Muscle layer of colon (tissue), 2 donors: Measurements from ENCODE around the gene HS2ST1.

Experiments
- H3K27ac ChIP-seq: one replicate; pipeline ENCODE4 v1.7.0; 2013; ENCODE audit warnings: low read depth, mild to moderate bottlenecking, low read length, moderate library complexity
- H3K27me3 ChIP-seq, 2 donors: one replicate each; pipeline ENCODE4 v1.7.0; 2013; ENCODE audit warnings: low read length in 2 of 2, mild to moderate bottlenecking in 2 of 2; ENCODE audit not compliant: insufficient read depth in 2 of 2, control insufficient read depth in 1 of 2
- H3K36me3 ChIP-seq: one replicate; pipeline ENCODE4 v1.7.0; 2013; ENCODE audit warnings: mild to moderate bottlenecking, low read length; ENCODE audit not compliant: insufficient read depth
- H3K4me1 ChIP-seq: one replicate; pipeline ENCODE4 v1.7.0; 2013; ENCODE audit warnings: mild to moderate bottlenecking, low read length; ENCODE audit not compliant: insufficient read depth
- H3K4me3 ChIP-seq, 2 donors: one replicate each; pipeline ENCODE4 v1.7.0; 2013; ENCODE audit warnings: low read length in 2 of 2, low read depth in 1 of 2, mild to moderate bottlenecking in 1 of 2, moderate library complexity in 1 of 2
- H3K9ac ChIP-seq: one replicate; pipeline ENCODE4 v1.7.0; 2013; ENCODE audit warnings: low read length
- H3K9me3 ChIP-seq: one replicate; pipeline ENCODE4 v1.7.0; 2013; ENCODE audit warnings: mild to moderate bottlenecking, low read length
- donor health status: abdominal sarcoma.
- donor health status: Adenocarcinoma of cecum.

HS2ST1 gene

DNA sequence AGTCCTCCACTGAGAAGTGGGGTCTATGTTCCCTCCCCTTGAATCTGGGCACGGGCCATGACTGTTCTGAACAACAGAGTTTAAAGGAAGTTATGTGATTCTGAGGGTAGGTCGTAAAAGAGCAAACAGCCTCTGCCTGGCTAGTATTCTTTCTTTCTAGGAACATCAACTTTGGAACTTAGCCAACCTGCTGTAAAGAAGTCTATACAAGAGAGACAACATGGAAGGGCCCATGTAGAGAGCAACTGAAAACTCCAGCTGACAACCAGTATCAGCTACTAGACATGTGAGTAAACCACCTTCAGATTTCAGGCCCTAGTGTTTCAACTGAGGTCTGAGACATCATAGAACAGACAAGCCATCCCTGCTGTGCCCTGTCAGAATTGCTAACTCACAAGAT is 8.0 kb upstream of the HS2ST1 start:
- no peak overlapping the region for H3K4me3 ChIP-seq
- peaks cover 4% of the 10 kb centered on the region for H3K4me1 ChIP-seq
- no peaks in the 10 kb centered on the region for H3K9me3 ChIP-seq
- no peak overlapping the region for H3K27ac ChIP-seq
- H3K27me3 ChIP-seq, result no peaks in the 10 kb centered on the region
- H3K9ac ChIP-seq, result no peak overlapping the region
- H3K36me3 ChIP-seq, result peaks cover 8% of the 10 kb centered on the region

GRCh38 chr1:86912281-86912900 is 2.0 kb upstream of the HS2ST1 start:
- peak overlapping the region; percentile 93 for H3K9ac ChIP-seq
- peaks cover 23% of the 10 kb centered on the region for H3K4me1 ChIP-seq
- H3K36me3 ChIP-seq, result no peaks in the 10 kb centered on the region
- peak overlapping the region; percentile 70 to 100 for H3K4me3 ChIP-seq
- no peak overlapping the region for H3K27ac ChIP-seq
- H3K27me3 ChIP-seq, result no peaks in the 10 kb centered on the region
- no peaks in the 10 kb centered on the region for H3K9me3 ChIP-seq

DNA sequence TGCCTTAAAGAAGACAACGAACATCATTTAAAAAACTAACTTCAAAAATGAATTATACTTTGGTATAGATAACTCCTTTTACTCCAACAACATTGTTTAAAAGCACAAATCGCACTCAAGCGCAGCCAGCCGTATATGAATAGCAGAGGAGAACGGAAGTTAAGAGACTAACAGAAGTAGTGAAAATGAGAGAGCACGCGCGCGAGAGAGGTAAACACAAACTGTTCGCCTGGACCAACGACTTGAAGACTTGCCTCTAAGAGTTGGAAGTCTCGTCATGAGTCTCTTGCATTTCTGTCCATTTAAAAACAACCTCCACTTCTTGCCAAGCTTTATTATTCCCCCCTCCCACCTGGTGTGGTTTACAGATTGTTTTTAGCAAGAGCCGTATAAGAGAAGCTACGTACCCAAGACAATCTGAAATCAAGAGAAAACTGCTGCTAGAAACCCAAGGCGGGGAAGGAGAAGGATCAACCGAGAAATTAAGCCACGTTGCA is 988 bp upstream of the HS2ST1 start:
- H3K9ac ChIP-seq, result peak overlapping the region; percentile 93
- peaks cover 23% of the 10 kb centered on the region for H3K4me1 ChIP-seq
- H3K4me3 ChIP-seq, result peak overlapping the region; percentile 70 to 100
- no peaks in the 10 kb centered on the region for H3K9me3 ChIP-seq
- peak overlapping the region; percentile 98 for H3K27ac ChIP-seq
- no peaks in the 10 kb centered on the region for H3K27me3 ChIP-seq
- no peaks in the 10 kb centered on the region for H3K36me3 ChIP-seq

DNA sequence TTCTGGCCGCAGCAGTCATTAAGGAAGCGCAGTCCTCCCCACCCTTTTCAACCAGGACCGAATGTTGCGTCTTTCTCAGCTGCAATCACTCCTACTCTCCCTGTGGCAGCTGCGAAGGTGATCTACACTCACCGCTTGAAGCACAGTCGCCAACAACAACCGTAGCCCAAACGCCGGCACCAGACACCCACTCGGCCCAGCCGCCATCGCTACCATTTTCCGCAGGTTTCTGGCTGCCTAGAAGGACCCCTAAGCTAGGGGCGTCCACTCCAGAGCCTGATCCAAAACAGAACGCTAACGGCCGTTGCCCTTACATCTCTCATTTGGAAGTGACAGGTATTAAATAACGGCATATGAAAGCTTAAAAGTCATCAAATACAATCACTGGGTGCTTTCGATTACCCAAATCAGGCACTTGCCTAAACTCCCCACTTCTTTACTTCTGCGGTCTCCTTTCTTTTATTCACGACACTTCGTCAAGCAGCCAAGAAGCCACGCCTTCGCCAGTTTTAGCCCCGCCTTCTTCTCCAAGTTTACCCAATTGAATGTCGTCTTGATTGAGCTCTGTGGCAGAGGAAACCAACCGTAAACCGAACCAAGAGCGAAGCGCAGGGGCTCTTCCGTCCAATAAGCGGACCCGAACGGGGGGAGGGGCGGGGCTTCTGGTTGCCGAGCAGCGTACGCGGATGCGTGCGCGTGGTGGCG is 387 bp upstream of the HS2ST1 start, which contains the start of gene SELENOF:
TSS of gene SELENOF (minus strand) at position 231 of the 705 bp plus-strand sequence. CDS start at position 216, 15 bp downstream.
- H3K9me3 ChIP-seq, result no peaks in the 10 kb centered on the region
- no peaks in the 10 kb centered on the region for H3K27me3 ChIP-seq
- H3K9ac ChIP-seq, result peak within 1 kb of the TSS; percentile 93
- peaks cover 23% of the 10 kb centered on the region for H3K4me1 ChIP-seq
- peak within 1 kb of the TSS; percentile 98 for H3K27ac ChIP-seq
- H3K36me3 ChIP-seq, result no peaks in the 10 kb centered on the region
- peak within 1 kb of the TSS; percentile 75 to 100 for H3K4me3 ChIP-seq

- peaks cover 23% of the 10 kb centered on the region for H3K4me1 ChIP-seq
- H3K9ac ChIP-seq, result peak overlapping the region; percentile 85
- H3K9me3 ChIP-seq, result no peaks in the 10 kb centered on the region
- peak overlapping the region; percentile 71 for H3K27ac ChIP-seq
- H3K4me3 ChIP-seq, result peak overlapping the region; percentile 75 to 99
- no peaks in the 10 kb centered on the region for H3K36me3 ChIP-seq
- H3K27me3 ChIP-seq, result no peaks in the 10 kb centered on the region
Measured at GRCh38 chr1:86914998-86915736, 732 bp downstream of the HS2ST1 start.

GRCh38 chr1:86915737-86916235 is 1.4 kb downstream of the HS2ST1 start:
- H3K9me3 ChIP-seq, result no peaks in the 10 kb centered on the region
- H3K4me1 ChIP-seq, result peaks cover 23% of the 10 kb centered on the region
- H3K9ac ChIP-seq, result peak overlapping the region; percentile 85
- peak overlapping the region; percentile 75 to 99 for H3K4me3 ChIP-seq
- no peaks in the 10 kb centered on the region for H3K27me3 ChIP-seq
- H3K27ac ChIP-seq, result peak overlapping the region; percentile 71
- H3K36me3 ChIP-seq, result no peaks in the 10 kb centered on the region

DNA sequence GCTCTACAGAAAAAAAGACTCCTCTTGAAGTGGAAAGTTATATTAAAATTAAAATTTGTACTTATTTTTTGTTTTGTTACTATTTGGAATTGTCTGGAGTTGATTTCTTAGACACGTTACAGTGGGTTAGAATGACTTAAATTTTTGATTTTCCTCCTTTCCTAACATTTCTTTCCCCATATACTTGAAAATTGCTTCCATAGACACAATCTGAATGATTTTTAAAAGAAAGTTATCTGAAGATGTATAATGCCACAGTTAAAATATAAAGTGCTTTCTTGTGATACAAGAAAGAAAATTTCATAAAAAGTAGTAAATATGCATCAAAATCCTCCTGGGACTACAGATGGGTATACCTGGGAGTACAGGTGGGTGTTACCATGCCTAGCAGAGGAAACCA is 2.3 kb downstream of the HS2ST1 start:
- no peak overlapping the region for H3K27ac ChIP-seq
- H3K4me3 ChIP-seq, result no peak overlapping the region
- no peaks in the 10 kb centered on the region for H3K9me3 ChIP-seq
- H3K36me3 ChIP-seq, result no peaks in the 10 kb centered on the region
- no peaks in the 10 kb centered on the region for H3K27me3 ChIP-seq
- H3K9ac ChIP-seq, result no peak overlapping the region
- peaks cover 22% of the 10 kb centered on the region for H3K4me1 ChIP-seq

GRCh38 chr1:86922445-86922844 is 8.0 kb downstream of the HS2ST1 start:
- H3K9ac ChIP-seq, result no peak overlapping the region
- H3K9me3 ChIP-seq, result no peaks in the 10 kb centered on the region
- no peaks in the 10 kb centered on the region for H3K36me3 ChIP-seq
- H3K27me3 ChIP-seq, result no peaks in the 10 kb centered on the region
- H3K4me3 ChIP-seq, result no peak overlapping the region
- no peak overlapping the region for H3K27ac ChIP-seq
- no peaks in the 10 kb centered on the region for H3K4me1 ChIP-seq

DNA sequence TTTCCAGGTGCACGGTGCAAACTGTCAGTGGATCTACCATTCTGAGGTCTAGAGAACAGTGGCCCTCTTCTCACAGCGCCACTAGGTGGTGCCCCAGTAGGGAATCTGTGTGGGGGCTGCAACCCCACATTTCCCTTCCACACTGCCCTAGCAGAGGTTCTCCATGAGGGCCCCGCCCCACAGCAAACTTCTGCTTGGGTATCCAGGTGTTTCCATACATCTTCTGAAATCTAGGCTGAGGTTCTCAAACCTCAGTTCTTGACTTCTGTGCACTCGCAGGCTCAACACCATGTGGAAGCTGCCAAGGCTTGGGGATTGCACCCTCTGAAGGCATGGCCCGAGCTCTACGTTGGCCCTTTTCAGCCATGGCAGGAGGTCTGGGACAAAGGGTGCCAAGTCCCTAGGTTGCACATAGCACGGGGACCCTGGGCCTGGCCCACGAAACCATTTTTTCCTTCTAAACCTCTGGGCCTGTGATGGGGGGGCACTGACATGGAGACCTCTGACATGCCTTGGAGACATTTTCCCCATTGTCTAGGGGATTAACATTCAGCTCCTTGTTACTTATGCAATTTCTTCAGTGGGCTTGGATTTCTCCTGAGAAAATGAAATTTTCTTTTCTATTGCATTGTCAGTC is 10.0 kb downstream of the HS2ST1 start:
- Histone ChIP-seq H3K9me3 (no peaks in the 10 kb centered on the region), H3K4me3 (no peak overlapping the region), H3K9ac (no peak overlapping the region), H3K27ac (no peak overlapping the region), H3K27me3 (no peaks in the 10 kb centered on the region), H3K36me3 (no peaks in the 10 kb centered on the region), H3K4me1 (no peaks in the 10 kb centered on the region)

DNA sequence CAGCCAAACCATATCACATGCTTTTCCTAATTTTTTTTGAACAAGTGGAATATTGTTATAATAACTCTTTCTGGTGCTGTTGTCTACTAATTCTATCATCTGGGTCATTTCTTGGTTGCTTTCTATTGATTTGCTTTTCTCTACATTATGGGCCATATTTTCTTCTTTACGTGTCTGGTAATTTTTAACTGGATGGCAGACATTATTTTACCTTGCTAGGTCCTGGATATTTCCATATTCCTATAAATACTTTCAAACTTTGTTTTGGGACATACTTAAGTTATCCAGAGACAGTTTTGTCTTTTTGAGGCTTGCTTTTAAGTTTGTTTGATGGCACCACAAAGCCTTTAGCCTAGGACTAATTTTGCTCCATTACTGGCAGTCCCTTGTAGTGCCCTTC is 11.3 kb downstream of the HS2ST1 start:
- H3K36me3 ChIP-seq, result no peaks in the 10 kb centered on the region
- H3K9ac ChIP-seq, result no peak overlapping the region
- no peak overlapping the region for H3K4me3 ChIP-seq
- H3K4me1 ChIP-seq, result no peaks in the 10 kb centered on the region
- H3K27me3 ChIP-seq, result no peaks in the 10 kb centered on the region
- H3K27ac ChIP-seq, result no peak overlapping the region
- no peaks in the 10 kb centered on the region for H3K9me3 ChIP-seq

DNA sequence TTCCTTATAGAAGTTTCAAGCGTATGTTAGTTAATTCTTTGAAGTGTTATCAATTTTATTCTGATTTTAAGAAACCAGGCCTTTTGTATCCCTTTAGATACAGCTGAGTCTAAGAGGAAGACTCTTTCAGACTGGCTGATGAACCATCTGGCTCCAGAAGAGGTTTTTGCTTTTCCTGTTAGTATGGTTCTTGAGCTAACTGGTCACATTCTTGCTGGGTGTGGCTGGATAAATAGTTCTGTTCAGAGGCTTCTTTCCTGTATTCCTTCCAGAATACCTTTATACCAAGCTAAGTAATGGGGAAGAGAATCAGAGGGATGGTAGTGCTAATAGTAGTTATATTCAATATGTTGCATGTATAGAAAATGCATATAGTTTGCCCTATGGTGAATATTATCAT is 12.4 kb downstream of the HS2ST1 start:
- Histone ChIP-seq H3K4me1 (no peaks in the 10 kb centered on the region), H3K27ac (no peak overlapping the region), H3K9me3 (no peaks in the 10 kb centered on the region), H3K36me3 (no peaks in the 10 kb centered on the region), H3K9ac (no peak overlapping the region), H3K4me3 (no peak overlapping the region), H3K27me3 (no peaks in the 10 kb centered on the region)
